ENCODE measurements around the gene GP5.

DNA sequence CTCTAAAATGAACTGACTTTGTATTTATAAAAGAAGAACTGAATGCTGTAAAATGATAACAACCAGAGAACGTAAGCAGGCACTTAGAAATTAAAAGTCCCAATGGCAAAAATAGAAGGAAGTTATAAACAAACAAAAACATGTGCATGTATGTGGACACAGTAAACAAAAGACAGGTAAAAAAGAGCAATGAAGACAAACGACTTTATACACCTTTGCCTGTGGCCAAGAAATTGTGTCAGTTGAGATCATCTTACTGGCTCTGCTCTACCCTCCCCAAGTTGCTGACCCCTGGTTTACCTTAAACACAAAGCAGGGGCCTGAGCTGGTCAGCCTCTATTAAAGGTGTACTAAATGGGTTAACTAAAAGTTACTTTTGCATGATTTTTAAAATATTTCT, 41.7 kb upstream of the GP5 start:
- TF ChIP-seq POLR2A (IDR thresholded peaks at IDR 0.05) = no peak
- TF ChIP-seq, protein P1, sequence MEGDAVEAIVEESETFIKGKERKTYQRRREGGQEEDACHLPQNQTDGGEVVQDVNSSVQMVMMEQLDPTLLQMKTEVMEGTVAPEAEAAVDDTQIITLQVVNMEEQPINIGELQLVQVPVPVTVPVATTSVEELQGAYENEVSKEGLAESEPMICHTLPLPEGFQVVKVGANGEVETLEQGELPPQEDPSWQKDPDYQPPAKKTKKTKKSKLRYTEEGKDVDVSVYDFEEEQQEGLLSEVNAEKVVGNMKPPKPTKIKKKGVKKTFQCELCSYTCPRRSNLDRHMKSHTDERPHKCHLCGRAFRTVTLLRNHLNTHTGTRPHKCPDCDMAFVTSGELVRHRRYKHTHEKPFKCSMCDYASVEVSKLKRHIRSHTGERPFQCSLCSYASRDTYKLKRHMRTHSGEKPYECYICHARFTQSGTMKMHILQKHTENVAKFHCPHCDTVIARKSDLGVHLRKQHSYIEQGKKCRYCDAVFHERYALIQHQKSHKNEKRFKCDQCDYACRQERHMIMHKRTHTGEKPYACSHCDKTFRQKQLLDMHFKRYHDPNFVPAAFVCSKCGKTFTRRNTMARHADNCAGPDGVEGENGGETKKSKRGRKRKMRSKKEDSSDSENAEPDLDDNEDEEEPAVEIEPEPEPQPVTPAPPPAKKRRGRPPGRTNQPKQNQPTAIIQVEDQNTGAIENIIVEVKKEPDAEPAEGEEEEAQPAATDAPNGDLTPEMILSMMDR (IDR thresholded peaks at IDR 0.05) = no peak

All from testis (tissue), 2 donors.